Right renal cortex interstitium (tissue), 3 donors: ENCODE results near the gene HOXD3. TPM values are rescaled to one million over a fixed set of nuclear protein-coding genes. Genes with fewer than 3 reads are reported as not detected.

Source experiments
- DNase-seq, 3 donors: peaks; one replicate each; pipeline ENCODE4 v3.0.0-alpha.2; 2013; ENCODE audit warnings: low read depth in 3 of 3, low spot score in 2 of 3
- polyA plus RNA-seq, 3 donors: library from polyadenylated mRNA; unstranded; fragments of 120-200 nt; gene quantifications; one replicate each; pipeline ENCODE4 v1.2.1, GENCODE V29; 2013; ENCODE audit not compliant: insufficient read length in 3 of 3

HOXD3 gene
- polyA plus RNA-seq, 3 donors: 20.5 to 21.4 (median 21.2) TPM

GRCh38 chr2:176121190-176122051 is 35.7 kb upstream of the HOXD3 start:
- DNase-seq: no peak

DNA sequence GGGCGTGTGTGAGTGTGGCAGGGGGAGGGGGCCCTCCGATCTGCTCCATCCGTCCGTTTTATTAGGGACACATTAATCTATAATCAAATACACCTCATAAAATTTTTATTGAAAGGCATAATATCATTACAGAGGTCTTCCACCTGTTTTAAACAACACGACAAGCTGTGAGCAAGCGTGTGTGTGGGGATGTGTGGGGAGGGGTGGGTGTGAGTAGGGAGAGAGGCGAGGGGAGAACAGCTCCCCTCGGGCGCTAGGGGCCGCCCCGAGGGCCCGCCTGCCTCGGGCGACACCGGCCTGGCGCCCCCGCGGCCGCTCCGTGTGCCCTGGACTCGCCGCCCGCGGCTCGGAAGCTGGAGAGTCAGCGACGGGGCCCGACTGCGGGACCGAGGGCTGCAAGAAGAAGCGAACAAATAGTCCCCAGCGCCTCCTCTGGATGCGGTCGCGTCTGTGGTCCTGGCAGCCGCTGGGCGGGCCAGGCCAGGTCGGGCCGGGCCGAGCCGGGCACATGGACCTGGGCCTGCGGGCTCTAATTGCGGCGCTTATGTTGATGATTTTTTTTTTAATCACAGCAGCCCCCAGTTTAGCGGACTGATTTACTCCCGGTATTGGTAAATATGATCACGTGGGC is 34.9 kb upstream of the HOXD3 start:
- DNase-seq: no peak

DNA sequence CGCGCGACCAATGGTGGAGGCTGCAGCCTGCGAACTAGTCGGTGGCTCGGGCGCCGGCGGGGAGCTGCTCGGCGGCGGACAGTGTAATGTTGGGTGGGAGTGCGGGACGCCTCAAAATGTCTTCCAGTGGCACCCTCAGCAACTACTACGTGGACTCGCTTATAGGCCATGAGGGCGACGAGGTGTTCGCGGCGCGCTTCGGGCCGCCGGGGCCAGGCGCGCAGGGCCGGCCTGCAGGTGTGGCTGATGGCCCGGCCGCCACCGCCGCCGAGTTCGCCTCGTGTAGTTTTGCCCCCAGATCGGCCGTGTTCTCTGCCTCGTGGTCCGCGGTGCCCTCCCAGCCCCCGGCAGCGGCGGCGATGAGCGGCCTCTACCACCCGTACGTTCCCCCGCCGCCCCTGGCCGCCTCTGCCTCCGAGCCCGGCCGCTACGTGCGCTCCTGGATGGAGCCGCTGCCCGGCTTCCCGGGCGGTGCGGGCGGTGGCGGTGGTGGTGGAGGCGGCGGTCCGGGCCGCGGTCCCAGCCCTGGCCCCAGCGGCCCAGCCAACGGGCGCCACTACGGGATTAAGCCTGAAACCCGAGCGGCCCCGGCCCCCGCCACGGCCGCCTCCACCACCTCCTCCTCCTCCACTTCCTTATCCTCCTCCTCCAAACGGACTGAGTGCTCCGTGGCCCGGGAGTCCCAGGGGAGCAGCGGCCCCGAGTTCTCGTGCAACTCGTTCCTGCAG is 34.3 kb upstream of the HOXD3 start, which contains the start of gene HOXD9:
HOXD9 (plus strand) TSS at position 37 of the 728 bp plus-strand sequence; CDS start at position 87, 50 bp downstream.
- DNase-seq: no peak

GRCh38 chr2:176123411-176124109 is 33.5 kb upstream of the HOXD3 start:
- no peak for DNase-seq

GRCh38 chr2:176124110-176124946 is 32.8 kb upstream of the HOXD3 start:
- no peak for DNase-seq

DNA sequence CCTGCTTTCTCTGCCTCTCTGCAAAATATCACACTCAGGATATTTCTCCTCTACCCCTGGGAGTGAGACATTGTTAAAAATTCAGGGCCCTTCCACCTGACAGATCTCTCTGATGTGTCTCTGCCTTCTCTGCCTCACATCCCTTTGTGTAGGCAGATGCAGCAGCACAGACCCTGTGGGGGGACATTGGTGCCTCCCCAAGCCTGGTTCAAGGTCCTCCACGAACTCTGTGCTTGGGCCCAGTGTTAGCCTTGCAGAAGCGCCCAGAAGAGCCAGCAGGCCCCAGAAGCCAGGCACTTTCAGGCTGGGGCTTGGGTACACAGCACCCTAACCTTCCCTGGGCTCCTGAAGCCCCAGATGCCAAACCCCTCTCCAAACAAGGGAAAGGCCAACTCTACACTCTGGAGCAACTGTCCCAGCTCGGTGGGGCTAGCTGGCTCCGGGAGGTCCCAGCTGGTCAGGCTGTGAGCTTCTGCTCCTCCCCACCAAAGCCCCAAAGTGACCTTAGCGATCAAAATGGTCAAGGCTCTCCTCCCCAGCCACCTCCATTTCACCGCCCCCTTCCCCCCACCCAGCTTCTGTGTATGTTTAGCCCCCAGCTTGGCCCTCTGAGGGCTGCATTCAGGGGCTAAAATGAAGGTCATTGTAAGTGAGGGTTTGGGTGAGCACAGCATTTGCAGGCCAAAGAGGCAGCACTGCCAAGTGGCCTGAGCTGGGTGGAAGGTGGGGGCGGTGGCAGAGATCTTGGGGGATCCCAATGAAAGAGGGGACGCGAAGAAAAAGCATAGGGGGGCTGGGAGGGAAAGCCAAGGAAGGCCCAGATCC is 31.9 kb upstream of the HOXD3 start:
- DNase-seq: no peak

- DNase-seq: no peak
Observed at GRCh38 chr2:176125772-176126054, 31.4 kb upstream of the HOXD3 start.

- DNase-seq: no peak
Observed at GRCh38 chr2:176126929-176127773, 30.0 kb upstream of the HOXD3 start.

- DNase-seq: no peak
Observed at GRCh38 chr2:176127774-176128072, 29.4 kb upstream of the HOXD3 start.

DNA sequence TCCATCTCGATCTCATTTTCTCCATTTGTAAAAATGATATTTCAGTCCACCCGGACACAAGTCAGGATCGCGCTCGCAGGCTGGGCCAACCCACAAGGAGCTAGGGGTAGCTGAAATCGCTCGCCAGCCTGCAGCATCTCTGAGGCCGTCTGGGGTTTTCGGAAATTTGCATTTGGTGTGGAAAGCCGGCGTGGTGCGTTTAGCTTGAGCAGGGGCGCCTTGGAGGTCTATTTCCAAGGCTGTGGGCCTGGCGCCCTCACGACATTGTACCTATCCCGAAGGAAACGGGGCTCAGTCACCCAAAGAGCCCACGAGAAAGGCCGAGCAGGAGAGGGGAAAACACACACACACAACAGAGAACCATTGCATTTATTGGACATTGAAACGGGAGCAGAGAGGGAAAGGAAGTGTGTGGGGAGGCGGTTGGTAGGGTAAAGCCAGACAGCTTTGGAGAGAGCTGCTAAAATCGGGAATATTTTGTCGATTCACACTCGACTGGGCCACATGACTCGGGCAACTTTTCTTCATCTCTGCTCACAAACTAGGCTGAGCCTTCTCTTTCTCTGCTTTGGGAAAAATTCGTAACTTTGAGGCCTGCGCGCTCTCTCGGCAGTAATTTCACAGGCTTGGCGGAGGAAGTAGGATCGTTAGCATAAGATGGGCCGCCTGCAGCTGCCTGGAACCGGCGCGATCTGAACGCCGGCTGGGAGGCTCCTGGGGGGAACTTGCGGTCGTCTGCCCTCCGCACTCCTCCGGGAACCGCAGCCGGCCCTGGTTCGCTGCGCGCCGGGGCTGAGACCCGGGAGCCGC is 28.7 kb upstream of the HOXD3 start:
- no peak for DNase-seq

DNA sequence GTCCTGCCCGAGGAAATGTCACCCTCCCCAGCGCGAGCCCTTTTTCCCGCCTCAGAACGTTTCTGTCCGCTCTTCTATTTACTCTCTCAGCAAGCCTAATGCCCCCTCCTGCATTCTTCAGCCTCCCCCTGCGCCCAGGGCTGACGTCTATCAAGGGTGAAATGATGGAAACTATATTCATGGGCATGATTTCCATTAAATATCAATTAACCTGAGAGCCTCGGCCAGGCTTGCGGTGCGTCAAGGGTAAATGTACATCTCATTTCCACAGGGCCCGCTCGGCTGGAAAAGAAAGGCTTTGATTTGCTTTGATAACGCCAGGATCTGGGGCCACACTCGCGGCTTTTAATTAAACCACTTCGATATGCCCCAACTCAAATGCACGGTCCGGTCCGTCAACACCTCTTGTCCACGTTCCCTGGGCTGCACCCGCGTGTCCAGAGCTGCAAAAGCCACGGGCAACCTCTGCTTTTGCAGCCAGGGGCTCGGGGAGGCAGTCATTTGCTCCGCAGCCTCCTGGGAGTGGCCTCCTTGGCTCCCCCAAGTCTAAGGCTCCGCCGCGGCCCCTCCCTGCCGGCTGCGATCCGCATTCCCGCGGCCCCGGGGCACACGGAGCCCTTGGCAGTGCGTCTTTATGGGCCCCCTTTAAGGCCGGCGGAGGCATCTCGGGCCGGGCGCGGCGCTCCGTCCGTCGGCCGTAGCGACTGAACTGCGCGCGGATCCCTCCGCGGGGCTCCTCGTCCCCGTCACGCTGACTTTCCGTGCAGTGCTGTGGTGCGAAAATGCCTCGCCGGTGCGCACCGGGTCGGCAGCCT is 27.9 kb upstream of the HOXD3 start, which contains the start of gene HOXD8:
HOXD8 (plus strand) TSS at position 724 of the 815 bp plus-strand sequence. CDS start 662 bp downstream, outside the sequence.
- DNase-seq: no peak

DNA sequence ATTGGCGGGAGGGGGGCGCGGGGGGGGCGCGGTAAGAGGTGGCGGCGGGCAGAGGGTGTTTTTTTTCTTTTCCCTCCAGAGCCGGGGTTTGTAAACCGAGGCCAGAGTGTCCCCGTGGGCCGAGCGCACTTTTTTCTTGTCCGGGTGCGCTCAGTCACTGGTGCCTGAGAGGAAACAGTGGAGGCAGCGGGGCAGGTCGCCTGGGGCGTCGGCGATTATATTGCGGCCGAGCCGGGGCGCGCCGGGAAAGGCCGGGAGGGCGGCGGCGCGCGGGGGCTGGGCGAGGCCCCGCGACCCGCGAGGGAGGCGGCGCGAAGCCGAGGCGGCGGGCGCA is 27.3 kb upstream of the HOXD3 start:
- no peak for DNase-seq

GRCh38 chr2:176130147-176130956 is 26.8 kb upstream of the HOXD3 start:
- no peak for DNase-seq

GRCh38 chr2:176130957-176131847 is 25.9 kb upstream of the HOXD3 start:
- DNase-seq: no peak

GRCh38 chr2:176131848-176132158 is 25.3 kb upstream of the HOXD3 start:
- no peak for DNase-seq
